ENCODE measurements around the gene DHCR24.

DNA sequence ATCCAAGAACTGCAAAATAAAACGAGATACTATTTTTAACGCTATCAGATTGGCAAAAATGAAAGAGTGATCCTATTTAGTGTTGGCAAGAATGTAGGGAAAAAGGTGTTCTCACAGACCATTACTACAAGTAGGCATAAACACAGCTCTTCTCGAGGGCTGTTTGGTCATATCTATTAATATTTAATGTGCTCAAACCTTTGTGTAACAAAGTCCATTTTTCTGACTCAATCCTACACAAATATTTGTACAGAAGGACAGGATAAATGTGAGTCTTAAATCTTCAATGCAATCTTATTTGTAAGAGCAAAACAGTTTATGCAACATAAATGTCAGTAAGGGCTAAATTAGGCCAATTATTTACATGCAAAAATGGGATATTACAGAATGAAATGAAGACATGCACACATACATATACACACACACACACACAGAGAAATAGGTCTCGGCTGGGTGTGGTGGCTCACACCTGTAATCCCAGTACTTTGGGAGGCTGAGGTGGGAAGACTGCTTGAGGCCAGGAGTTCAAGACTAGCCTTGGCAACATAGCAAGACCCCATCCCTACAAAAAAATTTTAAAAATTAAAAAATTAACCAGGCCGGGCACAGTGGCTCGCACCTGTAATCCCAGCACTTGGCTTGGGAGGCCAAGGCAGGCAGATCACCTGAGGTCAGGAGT, 17.7 kb downstream of the DHCR24 start:
- TF ChIP-seq SMC3 (IDR thresholded peaks at IDR 0.05) = no peak
- TF ChIP-seq, protein P1, sequence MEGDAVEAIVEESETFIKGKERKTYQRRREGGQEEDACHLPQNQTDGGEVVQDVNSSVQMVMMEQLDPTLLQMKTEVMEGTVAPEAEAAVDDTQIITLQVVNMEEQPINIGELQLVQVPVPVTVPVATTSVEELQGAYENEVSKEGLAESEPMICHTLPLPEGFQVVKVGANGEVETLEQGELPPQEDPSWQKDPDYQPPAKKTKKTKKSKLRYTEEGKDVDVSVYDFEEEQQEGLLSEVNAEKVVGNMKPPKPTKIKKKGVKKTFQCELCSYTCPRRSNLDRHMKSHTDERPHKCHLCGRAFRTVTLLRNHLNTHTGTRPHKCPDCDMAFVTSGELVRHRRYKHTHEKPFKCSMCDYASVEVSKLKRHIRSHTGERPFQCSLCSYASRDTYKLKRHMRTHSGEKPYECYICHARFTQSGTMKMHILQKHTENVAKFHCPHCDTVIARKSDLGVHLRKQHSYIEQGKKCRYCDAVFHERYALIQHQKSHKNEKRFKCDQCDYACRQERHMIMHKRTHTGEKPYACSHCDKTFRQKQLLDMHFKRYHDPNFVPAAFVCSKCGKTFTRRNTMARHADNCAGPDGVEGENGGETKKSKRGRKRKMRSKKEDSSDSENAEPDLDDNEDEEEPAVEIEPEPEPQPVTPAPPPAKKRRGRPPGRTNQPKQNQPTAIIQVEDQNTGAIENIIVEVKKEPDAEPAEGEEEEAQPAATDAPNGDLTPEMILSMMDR (IDR thresholded peaks at IDR 0.05) = no peak
- no peak for TF ChIP-seq MAZ (IDR thresholded peaks at IDR 0.05; ENCODE audit: borderline replicate concordance, low read depth, low read length)
- TF ChIP-seq NPAS2 (CRISPR knock-in tag; IDR thresholded peaks at IDR 0.05; ENCODE audit: borderline replicate concordance) = no peak
- TF ChIP-seq PHF8 (IDR thresholded peaks at IDR 0.05; ENCODE audit: borderline replicate concordance, low read depth) = no peak
- TF ChIP-seq RCOR1 (IDR thresholded peaks at IDR 0.05; ENCODE audit: low read depth, low read length) = no peak
- TF ChIP-seq, protein P2, sequence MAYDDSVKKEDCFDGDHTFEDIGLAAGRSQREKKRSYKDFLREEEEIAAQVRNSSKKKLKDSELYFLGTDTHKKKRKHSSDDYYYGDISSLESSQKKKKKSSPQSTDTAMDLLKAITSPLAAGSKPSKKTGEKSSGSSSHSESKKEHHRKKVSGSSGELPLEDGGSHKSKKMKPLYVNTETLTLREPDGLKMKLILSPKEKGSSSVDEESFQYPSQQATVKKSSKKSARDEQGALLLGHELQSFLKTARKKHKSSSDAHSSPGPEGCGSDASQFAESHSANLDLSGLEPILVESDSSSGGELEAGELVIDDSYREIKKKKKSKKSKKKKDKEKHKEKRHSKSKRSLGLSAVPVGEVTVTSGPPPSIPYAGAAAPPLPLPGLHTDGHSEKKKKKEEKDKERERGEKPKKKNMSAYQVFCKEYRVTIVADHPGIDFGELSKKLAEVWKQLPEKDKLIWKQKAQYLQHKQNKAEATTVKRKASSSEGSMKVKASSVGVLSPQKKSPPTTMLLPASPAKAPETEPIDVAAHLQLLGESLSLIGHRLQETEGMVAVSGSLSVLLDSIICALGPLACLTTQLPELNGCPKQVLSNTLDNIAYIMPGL (CRISPR knock-in tag; IDR thresholded peaks at IDR 0.05; ENCODE audit: borderline replicate concordance) = no peak
- TF ChIP-seq CEBPB (IDR thresholded peaks at IDR 0.05) = peak; percentile 69 to 70

All from A549 (cell line).